ENCODE results near the gene ADAMTSL3. TPM values are rescaled to one million over a fixed set of nuclear protein-coding genes. Genes with fewer than 3 reads are reported as not detected.

Gene ADAMTSL3
- total RNA-seq, 2 donors from 2014 or later, result 0.79 to 3.4 TPM

- H3K27ac Mint-ChIP-seq, result no peak overlapping the region
- H3K27me3 Mint-ChIP-seq (ENCODE audit: insufficient read depth), result peaks cover 5% of the 10 kb centered on the region
- peaks cover 19% of the 10 kb centered on the region for H3K27me3 ChIP-seq (ENCODE audit: control insufficient read depth, insufficient read depth, low read length, poor library complexity, severe bottlenecking)
- no peaks in the 10 kb centered on the region for H3K9me3 Mint-ChIP-seq
- peaks cover 8% of the 10 kb centered on the region for H3K4me1 ChIP-seq (ENCODE audit: control insufficient read depth, insufficient read depth, low read length)
- 94% methylated on average over 1 of the region's 1 CpG; no CpG with 5 or more reads in 1 of the 2 experiments for WGBS, 2 experiments (ENCODE audit: insufficient coverage in 1 of 2, insufficient read length in 1 of 2)
- TF ChIP-seq CTCF (conservative IDR thresholded peaks at IDR 0.05), result no peak
- no peak overlapping the region for H3K27ac ChIP-seq (ENCODE audit: low read depth, low read length)
- no peaks in the 10 kb centered on the region for H3K36me3 ChIP-seq (ENCODE audit: control insufficient read depth, insufficient read depth, low read length)
- H3K4me3 ChIP-seq (ENCODE audit: low read length), result no peak overlapping the region
- no peak overlapping the region for H3K4me3 Mint-ChIP-seq
- no peaks in the 10 kb centered on the region for H3K36me3 Mint-ChIP-seq (ENCODE audit: low read depth)
- no peaks in the 10 kb centered on the region for H3K9me3 ChIP-seq (ENCODE audit: control insufficient read depth, low read length)
- H3K9ac ChIP-seq (ENCODE audit: extremely low read depth, low read length, poor library complexity, severe bottlenecking), result no peak overlapping the region
- no peak for DNase-seq
- peaks cover 9% of the 10 kb centered on the region for H3K4me1 Mint-ChIP-seq
Observed at GRCh38 chr15:83926116-83926515, 272.2 kb downstream of the ADAMTSL3 start.

- WGBS, 2 experiments (ENCODE audit: insufficient coverage in 1 of 2, insufficient read length in 1 of 2), result 96% methylated on average over 2 of the region's 2 CpGs; no CpG with 5 or more reads in 1 of the 2 experiments
- Mint-ChIP-seq H3K4me3 (no peak overlapping the region), H3K4me1 (peaks cover 9% of the 10 kb centered on the region), H3K36me3 (ENCODE audit: low read depth) (no peaks in the 10 kb centered on the region), H3K9me3 (peaks cover under 1% of the 10 kb centered on the region), H3K27ac (no peak overlapping the region), H3K27me3 (ENCODE audit: insufficient read depth) (peaks cover 8% of the 10 kb centered on the region)
- H3K9ac ChIP-seq (ENCODE audit: extremely low read depth, low read length, poor library complexity, severe bottlenecking), result no peak overlapping the region
- H3K4me3 ChIP-seq (ENCODE audit: low read length), result no peak overlapping the region
- H3K36me3 ChIP-seq (ENCODE audit: control insufficient read depth, insufficient read depth, low read length), result no peaks in the 10 kb centered on the region
- DNase-seq, result no peak
- TF ChIP-seq CTCF (conservative IDR thresholded peaks at IDR 0.05), result no peak
- peaks cover 16% of the 10 kb centered on the region for H3K27me3 ChIP-seq (ENCODE audit: control insufficient read depth, insufficient read depth, low read length, poor library complexity, severe bottlenecking)
- H3K4me1 ChIP-seq (ENCODE audit: control insufficient read depth, insufficient read depth, low read length), result peaks cover 8% of the 10 kb centered on the region
- no peaks in the 10 kb centered on the region for H3K9me3 ChIP-seq (ENCODE audit: control insufficient read depth, low read length)
- H3K27ac ChIP-seq (ENCODE audit: low read depth, low read length), result no peak overlapping the region
Observed at GRCh38 chr15:83927704-83928391, 273.9 kb downstream of the ADAMTSL3 start.

DNA sequence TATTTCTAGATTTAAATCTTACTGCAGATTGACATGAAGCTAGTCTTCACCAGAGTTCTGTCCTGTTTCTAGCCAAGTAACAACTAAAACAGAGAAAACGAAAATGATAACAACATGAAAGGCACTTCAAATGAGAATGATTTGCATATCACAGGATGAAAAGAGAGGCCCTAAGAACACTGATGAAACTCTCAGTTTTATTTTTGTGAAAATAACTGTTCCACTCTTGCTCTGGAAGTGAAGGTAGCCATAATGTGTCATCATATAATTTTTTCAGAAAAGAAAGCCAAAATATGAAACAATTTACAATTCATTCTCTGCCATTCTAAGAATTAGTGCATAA is 274.4 kb downstream of the ADAMTSL3 start:
- Histone ChIP-seq H3K27ac (ENCODE audit: low read depth, low read length) (no peak overlapping the region), H3K9ac (ENCODE audit: extremely low read depth, low read length, poor library complexity, severe bottlenecking) (no peak overlapping the region), H3K4me1 (ENCODE audit: control insufficient read depth, insufficient read depth, low read length) (peaks cover 8% of the 10 kb centered on the region), H3K9me3 (ENCODE audit: control insufficient read depth, low read length) (peaks cover 2% of the 10 kb centered on the region), H3K27me3 (ENCODE audit: control insufficient read depth, insufficient read depth, low read length, poor library complexity, severe bottlenecking) (peaks cover 11% of the 10 kb centered on the region), H3K4me3 (ENCODE audit: low read length) (no peak overlapping the region), H3K36me3 (ENCODE audit: control insufficient read depth, insufficient read depth, low read length) (no peaks in the 10 kb centered on the region)
- H3K27me3 Mint-ChIP-seq (ENCODE audit: insufficient read depth), result peaks cover 8% of the 10 kb centered on the region
- no peak for TF ChIP-seq CTCF (conservative IDR thresholded peaks at IDR 0.05)
- DNase-seq, result no peak
- peaks cover 6% of the 10 kb centered on the region for H3K9me3 Mint-ChIP-seq
- no peak overlapping the region for H3K4me3 Mint-ChIP-seq
- peaks cover 9% of the 10 kb centered on the region for H3K4me1 Mint-ChIP-seq
- no peaks in the 10 kb centered on the region for H3K36me3 Mint-ChIP-seq (ENCODE audit: low read depth)
- WGBS, 2 experiments (ENCODE audit: insufficient coverage in 1 of 2, insufficient read length in 1 of 2), result 88 to 90% methylated on average over 1 of the region's 1 CpG
- no peak overlapping the region for H3K27ac Mint-ChIP-seq
